Stimulated activated naive CD4-positive, alpha-beta T cell treated with Interleukin-2 at 50 U/mL for 16 hours (primary cell): ENCODE measurements around the gene KIAA0232.

ENCODE experiments used
- DNase-seq: peaks from one replicate; lab custom pipeline; 2025; lab: John Stamatoyannopoulos, UW

The KIAA0232 gene

GRCh38 chr4:6782147-6782845 is at the start of gene KIAA0232:
Gene KIAA0232, plus strand, starts transcription at chr4:6782727. Its CDS starts 41,727 bp downstream, at chr4:6824454.
- DNase-seq: peak; percentile 88

- DNase-seq: no peak
Observed at GRCh38 chr4:6733358-6734164, 49.0 kb upstream of the KIAA0232 start.

- DNase-seq: no peak
Observed at GRCh38 chr4:6734165-6734786, 48.3 kb upstream of the KIAA0232 start.

- no peak for DNase-seq
Observed at GRCh38 chr4:6739920-6740319, 42.6 kb upstream of the KIAA0232 start.

- no peak for DNase-seq
Observed at GRCh38 chr4:6740347-6740746, 42.2 kb upstream of the KIAA0232 start.

- DNase-seq: no peak
Observed at GRCh38 chr4:6742507-6742906, 40.0 kb upstream of the KIAA0232 start.

GRCh38 chr4:6742989-6743388 is 39.5 kb upstream of the KIAA0232 start:
- DNase-seq: no peak

GRCh38 chr4:6746721-6747293 is 35.7 kb upstream of the KIAA0232 start:
- DNase-seq: no peak

GRCh38 chr4:6747294-6748051 is 35.1 kb upstream of the KIAA0232 start:
- no peak for DNase-seq

GRCh38 chr4:6748286-6748685 is 34.2 kb upstream of the KIAA0232 start:
- DNase-seq: no peak

- DNase-seq: no peak
Observed at GRCh38 chr4:6749340-6750171, 33.0 kb upstream of the KIAA0232 start.

GRCh38 chr4:6750286-6751221 is 32.0 kb upstream of the KIAA0232 start:
- DNase-seq: no peak

GRCh38 chr4:6751611-6752485 is 30.7 kb upstream of the KIAA0232 start:
- DNase-seq: no peak

- DNase-seq: no peak
Observed at GRCh38 chr4:6752486-6752829, 30.1 kb upstream of the KIAA0232 start.

GRCh38 chr4:6753103-6753560 is 29.4 kb upstream of the KIAA0232 start:
- no peak for DNase-seq

GRCh38 chr4:6753891-6754290 is 28.6 kb upstream of the KIAA0232 start:
- DNase-seq: no peak

- no peak for DNase-seq
Observed at GRCh38 chr4:6754481-6755087, 27.9 kb upstream of the KIAA0232 start.

- DNase-seq: no peak
Observed at GRCh38 chr4:6755088-6755753, 27.3 kb upstream of the KIAA0232 start.
